HG02884 (cell line): ENCODE data around the gene SUSD4.
"Not testable (repeated sequence)": the region's sequence is repeated elsewhere in the genome, so short reads cannot be mapped to it uniquely, and the experiment has no call there.

ENCODE experiments used
- ATAC-seq: cut with Tn5 transposase; IDR thresholded peaks from one replicate; pipeline ENCODE4 v1.9.1; 2021; ENCODE audit warnings: mild to moderate bottlenecking, moderate library complexity; ENCODE audit not compliant: unreplicated experiment

The SUSD4 gene

GRCh38 chr1:223299553-223299952 is 64.4 kb downstream of the SUSD4 start:
- ATAC-seq: no peak

GRCh38 chr1:223298701-223299100 is 65.3 kb downstream of the SUSD4 start:
- no peak for ATAC-seq

- ATAC-seq: no peak
Measured at GRCh38 chr1:223297800-223298199, 66.2 kb downstream of the SUSD4 start.

GRCh38 chr1:223291796-223292195 is 72.2 kb downstream of the SUSD4 start:
- no peak for ATAC-seq

- ATAC-seq: no peak
Measured at GRCh38 chr1:223290397-223290796, 73.6 kb downstream of the SUSD4 start.

- ATAC-seq: no peak
Measured at GRCh38 chr1:223289621-223290020, 74.4 kb downstream of the SUSD4 start.

GRCh38 chr1:223288826-223289225 is 75.2 kb downstream of the SUSD4 start:
- ATAC-seq: no peak

- ATAC-seq: no peak
Measured at GRCh38 chr1:223285452-223285851, 78.5 kb downstream of the SUSD4 start.

GRCh38 chr1:223283697-223284096 is 80.3 kb downstream of the SUSD4 start:
- ATAC-seq: not testable (repeated sequence)

- not testable (repeated sequence) for ATAC-seq
Measured at GRCh38 chr1:223278311-223278710, 85.7 kb downstream of the SUSD4 start.

GRCh38 chr1:223276029-223276428 is 87.9 kb downstream of the SUSD4 start:
- ATAC-seq: no peak

GRCh38 chr1:223273511-223273910 is 90.5 kb downstream of the SUSD4 start:
- ATAC-seq: no peak

GRCh38 chr1:223271085-223271781 is 92.7 kb downstream of the SUSD4 start:
- no peak for ATAC-seq

- no peak for ATAC-seq
Measured at GRCh38 chr1:223270155-223270554, 93.8 kb downstream of the SUSD4 start.

GRCh38 chr1:223269006-223269405 is 95.0 kb downstream of the SUSD4 start:
- ATAC-seq: no peak

GRCh38 chr1:223266632-223267172 is 97.3 kb downstream of the SUSD4 start:
- no peak for ATAC-seq

GRCh38 chr1:223264983-223265908 is 98.7 kb downstream of the SUSD4 start:
- ATAC-seq: no peak

- ATAC-seq: no peak
Measured at GRCh38 chr1:223264529-223264928, 99.4 kb downstream of the SUSD4 start.

GRCh38 chr1:223261914-223262313 is 102.1 kb downstream of the SUSD4 start:
- no peak for ATAC-seq

- ATAC-seq: no peak
Measured at GRCh38 chr1:223260712-223261111, 103.3 kb downstream of the SUSD4 start.

- no peak for ATAC-seq
Measured at GRCh38 chr1:223259462-223259861, 104.5 kb downstream of the SUSD4 start.

- ATAC-seq: no peak
Measured at GRCh38 chr1:223258751-223259198, 105.2 kb downstream of the SUSD4 start.
